Endothelial cell of hepatic sinusoid (primary cell): Measurements from ENCODE around the gene HDC.

Experiments
- in situ Hi-C: cut with HindIII; loops from 2 replicates; pipeline ENCODE4 v1.10.0; 2017; ENCODE audit warnings: low sequenced_read_pairs

Gene HDC

GRCh38 chr15:50228866-50229265 lies 36.7 kb downstream of the HDC start:
- in situ Hi-C loops: no loop called here

DNA sequence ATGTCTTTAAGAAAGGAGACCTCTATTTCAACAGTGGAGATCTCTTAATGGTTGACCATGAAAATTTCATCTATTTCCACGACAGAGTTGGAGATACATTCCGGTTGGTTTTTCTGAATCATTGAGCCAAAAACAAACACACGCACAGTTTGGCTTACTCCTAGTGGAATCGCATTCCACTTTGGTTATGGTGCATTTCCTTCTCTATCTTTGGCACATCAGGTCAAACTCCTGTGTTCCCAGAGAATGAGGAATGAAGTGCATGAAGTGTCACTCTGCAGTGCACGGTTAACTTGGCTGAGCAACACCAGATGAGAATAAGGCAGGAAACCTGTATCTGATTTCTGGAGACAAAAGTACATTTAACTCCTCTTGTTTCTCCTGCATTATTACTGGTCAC lies 38.5 kb downstream of the HDC start:
- in situ Hi-C loops: no loop called here

DNA sequence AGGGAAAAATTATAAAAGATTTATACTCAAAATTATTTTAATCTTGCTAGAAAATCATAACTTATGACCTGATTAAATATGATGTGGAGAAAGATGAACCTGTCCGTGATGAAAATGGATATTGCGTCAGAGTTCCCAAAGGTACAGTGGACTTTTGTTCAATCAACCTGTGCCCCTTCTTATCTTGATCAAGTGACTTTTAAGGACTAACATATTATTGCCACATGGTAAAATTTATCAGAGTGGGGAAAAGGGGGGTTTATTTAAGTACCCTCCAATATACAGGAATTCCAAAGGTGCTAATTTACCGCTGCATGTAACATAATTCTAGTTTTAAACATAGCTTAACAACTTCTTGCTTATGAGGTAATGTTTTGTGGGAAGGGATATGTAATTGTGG lies 39.6 kb downstream of the HDC start:
- in situ Hi-C loops: no loop called here

DNA sequence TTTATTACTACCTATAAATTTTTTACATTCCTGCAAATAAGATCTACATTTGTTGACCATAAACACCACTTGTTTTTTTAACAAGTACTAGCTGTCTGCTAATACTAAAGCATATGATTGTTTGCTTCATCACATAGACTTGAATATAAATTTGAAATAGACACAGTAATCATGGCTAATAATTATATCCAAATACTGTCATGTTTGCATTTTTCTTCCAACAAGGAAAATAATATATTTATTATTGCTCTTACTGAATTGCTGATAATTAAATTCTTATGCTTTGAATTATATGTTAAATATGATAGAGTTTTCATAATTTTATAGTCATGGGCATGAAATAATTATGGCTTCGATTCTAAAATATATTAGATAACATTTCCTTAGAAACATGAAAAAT lies 40.5 kb downstream of the HDC start:
- in situ Hi-C loops: no loop called here

- in situ Hi-C loops: no loop called here
These were observed 40.9 kb downstream of the HDC start for GRCh38 chr15:50224606-50225005.

DNA sequence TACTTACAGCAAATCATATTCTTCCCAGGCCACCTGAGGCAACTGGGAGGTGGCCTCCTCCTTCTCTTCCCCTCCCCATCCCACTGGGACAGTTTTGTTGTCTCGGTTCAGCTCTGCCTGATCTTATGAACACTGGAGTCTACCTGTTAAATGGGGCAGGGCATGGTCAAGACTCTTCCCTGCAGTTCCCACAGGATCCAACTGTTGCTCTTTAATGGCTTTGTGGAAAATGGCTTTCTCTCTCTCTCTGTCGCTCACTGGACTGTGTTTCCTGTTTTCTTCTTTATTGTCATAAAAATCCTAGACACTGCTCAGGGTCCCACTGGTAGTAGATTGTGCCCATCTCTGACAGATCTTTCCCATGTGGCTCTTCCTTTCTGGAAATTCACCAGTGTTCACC lies 43.3 kb downstream of the HDC start:
- in situ Hi-C loops: no loop called here

- in situ Hi-C loops: no loop called here
These were observed 45.7 kb downstream of the HDC start for GRCh38 chr15:50219820-50220219.

GRCh38 chr15:50218691-50219090 lies 46.8 kb downstream of the HDC start:
- in situ Hi-C loops: no loop called here

DNA sequence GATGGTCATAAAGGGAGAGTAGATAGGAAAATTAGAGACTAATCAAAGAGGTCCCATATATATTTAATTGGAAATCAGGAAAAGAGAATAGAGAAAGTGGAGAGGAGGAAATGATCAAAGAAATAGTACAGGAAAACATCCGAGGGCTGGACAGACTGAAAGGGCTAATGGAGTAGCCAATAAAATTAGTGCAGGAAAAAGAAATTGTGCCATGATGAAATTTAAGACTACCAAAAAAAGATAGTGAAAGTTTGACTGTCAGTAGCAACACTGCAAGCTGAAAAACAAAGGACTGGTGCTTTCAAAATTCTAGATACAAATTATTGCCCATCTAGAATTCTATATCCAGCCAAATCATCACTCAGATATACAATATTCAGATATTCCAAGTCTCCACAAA lies 47.2 kb downstream of the HDC start:
- in situ Hi-C loops: no loop called here

- in situ Hi-C loops: no loop called here
These were observed 54.9 kb downstream of the HDC start for GRCh38 chr15:50210462-50211157.

DNA sequence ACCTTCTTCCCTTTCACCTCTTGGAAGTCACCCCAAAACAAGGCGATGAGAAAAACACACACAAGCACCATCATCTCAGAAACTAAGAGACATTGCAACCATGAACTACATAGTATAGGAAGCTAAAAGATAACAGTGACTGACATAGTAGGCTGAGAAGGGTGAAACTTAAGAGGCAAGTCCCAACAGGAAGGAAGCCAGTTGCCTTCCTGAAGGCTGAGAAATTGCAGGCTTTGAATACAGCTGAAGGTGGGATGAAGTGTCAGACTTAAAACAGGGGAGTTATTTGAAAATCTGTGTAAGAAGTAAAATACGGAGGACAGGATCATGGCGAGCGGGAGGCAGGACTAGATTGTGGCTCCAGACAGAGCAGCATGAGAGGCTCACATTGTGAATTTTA lies 55.7 kb downstream of the HDC start:
- in situ Hi-C loops: no loop called here

DNA sequence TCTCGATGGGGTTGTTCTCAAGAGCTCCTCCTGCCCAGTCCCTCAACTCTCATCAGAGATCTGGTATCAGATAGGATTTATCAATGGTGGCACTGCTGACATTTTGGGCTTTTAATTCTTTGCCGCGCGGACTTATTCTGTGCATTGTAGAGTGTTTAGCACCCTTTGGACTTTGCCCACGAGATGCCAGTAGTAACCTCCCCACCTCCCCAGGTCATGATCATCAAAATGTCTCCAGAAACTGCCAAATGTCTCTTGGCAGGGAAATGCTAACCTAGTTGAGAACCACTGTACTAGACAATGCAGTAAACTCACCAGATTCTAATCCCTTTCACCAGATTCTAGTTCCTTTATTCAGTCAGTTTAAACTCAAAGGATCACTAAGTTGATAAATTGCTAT lies 59.5 kb downstream of the HDC start:
- in situ Hi-C loops: no loop called here

DNA sequence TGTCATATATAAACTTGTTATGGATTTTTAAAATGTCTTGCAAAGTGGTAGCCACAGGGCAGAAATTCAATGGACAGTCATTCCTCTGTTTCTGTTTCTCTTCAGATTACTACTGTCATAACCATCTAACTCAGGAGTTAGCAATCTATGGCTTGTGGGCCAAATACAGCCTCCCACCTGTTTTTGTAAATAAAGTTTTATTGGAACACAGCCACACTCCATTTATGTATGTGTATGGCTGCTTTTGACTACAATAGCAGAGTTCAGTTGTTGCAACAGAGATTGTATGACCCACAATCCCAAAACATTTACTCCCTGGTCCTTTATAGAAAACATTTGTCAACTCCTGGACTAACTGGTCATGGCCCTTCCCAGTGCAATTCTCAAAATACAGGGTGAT lies 63.5 kb downstream of the HDC start:
- in situ Hi-C loops: no loop called here

DNA sequence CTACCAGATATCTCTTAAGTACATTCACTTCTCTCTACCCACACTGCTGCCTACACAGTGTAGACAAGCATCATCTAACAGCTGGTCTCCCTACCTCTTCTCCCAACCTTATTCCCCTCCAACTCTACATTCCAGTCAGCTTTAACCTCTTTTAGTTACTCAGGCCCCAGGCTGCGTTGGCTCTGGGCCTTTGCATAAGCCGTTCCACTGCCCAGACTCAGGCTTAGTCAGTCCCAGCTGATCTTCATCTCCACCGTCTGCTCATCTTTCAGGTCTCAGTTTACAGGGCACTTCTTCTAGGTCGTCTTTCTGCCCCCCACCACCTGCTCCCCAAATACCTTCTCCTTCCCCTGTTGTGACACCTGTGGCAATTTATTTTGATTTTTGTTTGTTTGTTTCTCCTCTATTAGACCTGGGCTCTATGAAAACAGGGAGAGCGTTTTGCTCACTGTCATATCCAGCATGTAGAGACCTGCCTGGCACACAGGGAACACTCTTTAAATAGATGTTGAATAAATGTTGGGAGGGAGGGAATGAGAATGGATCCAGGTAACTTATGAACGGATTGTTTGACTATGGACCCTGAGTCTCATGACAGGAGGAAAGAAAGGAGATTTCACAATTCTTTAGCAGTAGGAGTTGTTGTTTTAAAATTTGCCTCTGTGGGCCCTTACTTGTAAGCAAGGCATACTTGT lies 72.5 kb downstream of the HDC start:
- in situ Hi-C loops: no loop called here

DNA sequence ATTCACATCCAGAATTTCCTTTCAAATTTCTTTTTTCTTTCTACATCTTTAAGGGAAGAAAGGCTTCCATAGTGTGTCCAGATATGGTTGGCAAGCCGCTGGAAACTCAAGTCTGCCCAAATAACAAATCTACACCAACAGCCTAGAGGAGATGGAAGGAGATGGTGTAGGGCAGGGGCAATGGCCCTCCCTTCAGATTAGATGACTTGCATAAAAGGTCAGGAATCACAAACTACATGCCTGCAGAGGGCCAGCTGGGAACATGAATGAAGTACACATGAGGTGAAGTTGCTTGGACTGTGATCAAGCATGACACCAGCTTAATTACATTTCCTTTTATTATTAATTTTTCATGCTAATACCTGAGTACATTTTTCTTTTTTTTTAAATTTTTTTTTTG lies 73.4 kb downstream of the HDC start:
- in situ Hi-C loops: no loop called here
